Fibroblast of villous mesenchyme (primary cell): ENCODE data around the gene KIAA1191. TPM values are rescaled to one million over a fixed set of nuclear protein-coding genes. Genes with fewer than 3 reads are reported as not detected.
A peak's percentile ranks its signal among the peaks of the same experiment; 100 is the strongest.

Experiments
- DNase-seq: peaks from one replicate; pipeline ENCODE4 v3.0.0-alpha.2; 2010; ENCODE audit warnings: low read depth
- H3K4me3 ChIP-seq: 2 replicates; pipeline ENCODE4 v1.5.1; 2011; ENCODE audit warnings: low read depth, mild to moderate bottlenecking, low read length
- total RNA-seq: library from RNA; depleted of rRNA; stranded (reverse); fragments of >200 nt; gene quantifications from 2 replicates; pipeline ENCODE4 v1.2.3, GENCODE V29; 2012
- TF ChIP-seq, protein P1 (sequence below): IDR thresholded peaks from 2 replicates; pipeline ENCODE4 v1.5.1; 2012; ENCODE audit warnings: low read depth, mild to moderate bottlenecking, low read length; ENCODE audit not compliant: insufficient read depth

The KIAA1191 gene
- total RNA-seq, 1 donor = 107 TPM

GRCh38 chr5:176389135-176390123 lies 27.9 kb upstream of the KIAA1191 start:
- peak overlapping the region; percentile 83 for H3K4me3 ChIP-seq
- TF ChIP-seq, protein P1, sequence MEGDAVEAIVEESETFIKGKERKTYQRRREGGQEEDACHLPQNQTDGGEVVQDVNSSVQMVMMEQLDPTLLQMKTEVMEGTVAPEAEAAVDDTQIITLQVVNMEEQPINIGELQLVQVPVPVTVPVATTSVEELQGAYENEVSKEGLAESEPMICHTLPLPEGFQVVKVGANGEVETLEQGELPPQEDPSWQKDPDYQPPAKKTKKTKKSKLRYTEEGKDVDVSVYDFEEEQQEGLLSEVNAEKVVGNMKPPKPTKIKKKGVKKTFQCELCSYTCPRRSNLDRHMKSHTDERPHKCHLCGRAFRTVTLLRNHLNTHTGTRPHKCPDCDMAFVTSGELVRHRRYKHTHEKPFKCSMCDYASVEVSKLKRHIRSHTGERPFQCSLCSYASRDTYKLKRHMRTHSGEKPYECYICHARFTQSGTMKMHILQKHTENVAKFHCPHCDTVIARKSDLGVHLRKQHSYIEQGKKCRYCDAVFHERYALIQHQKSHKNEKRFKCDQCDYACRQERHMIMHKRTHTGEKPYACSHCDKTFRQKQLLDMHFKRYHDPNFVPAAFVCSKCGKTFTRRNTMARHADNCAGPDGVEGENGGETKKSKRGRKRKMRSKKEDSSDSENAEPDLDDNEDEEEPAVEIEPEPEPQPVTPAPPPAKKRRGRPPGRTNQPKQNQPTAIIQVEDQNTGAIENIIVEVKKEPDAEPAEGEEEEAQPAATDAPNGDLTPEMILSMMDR = no peak
- DNase-seq = no peak

DNA sequence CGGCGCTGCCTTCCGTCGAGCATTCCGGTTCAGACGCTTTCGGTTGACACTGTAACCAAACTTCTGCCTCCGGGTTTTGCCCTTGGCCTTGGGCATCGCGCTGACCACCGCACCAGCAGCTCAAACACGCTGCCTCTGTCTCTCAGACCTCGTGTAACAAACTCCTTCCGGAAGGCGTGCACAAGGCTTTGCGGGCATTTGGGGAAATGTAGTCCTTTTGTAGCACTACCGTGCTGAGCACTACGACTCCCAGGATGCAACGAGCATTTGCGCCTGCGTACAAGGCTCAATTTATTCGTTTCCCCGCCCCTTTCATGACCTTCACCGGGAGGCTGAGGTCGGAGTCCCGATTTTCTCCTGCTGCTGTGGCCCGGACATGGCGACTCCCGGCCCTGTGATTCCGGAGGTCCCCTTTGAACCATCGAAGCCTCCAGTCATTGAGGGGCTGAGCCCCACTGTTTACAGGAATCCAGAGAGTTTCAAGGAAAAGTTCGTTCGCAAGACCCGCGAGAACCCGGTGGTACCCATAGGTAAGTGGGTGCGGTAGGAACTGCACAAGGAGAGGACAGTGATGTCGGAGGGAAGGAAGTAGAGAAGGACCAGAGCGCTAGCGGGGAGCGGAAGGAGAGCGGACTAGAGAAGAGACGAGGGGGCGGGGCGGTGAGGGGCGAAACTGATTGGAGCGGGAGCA lies 27.0 kb upstream of the KIAA1191 start, which contains the start of the genes HIGD2A and NOP16:
Gene HIGD2A, plus strand, starts transcription at position 308 of the 691 bp plus-strand sequence. Its CDS starts 69 bp downstream, at position 377.
Gene NOP16, minus strand, starts transcription at position 155 of the 691 bp plus-strand sequence. Its CDS starts 59 bp downstream, at position 96.
- DNase-seq = peak; percentile 99
- TF ChIP-seq, protein P1 = no peak

DNA sequence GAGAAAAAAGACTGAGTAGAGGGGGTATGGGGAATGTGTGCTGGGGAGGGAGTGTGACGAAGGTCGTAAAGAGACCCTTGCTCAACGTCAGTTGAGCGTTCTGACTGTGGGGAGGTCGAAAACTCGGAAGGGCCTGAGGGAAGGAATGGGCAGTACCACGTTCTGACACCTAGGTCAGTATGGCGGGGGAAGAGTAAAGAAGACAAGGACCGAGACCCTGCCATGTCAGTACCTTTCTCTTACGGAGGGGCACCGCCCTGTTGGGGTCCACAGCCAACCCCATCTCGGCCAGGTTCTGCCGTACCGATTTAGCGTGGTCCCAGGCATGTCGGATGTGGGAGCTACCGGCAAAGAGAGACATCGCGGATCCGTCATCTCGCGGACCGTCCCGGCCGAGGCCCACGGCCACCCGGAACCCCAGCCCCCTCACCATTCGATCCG lies 26.5 kb upstream of the KIAA1191 start:
- peak; percentile 15 for DNase-seq
- TF ChIP-seq, protein P1 = no peak
- H3K4me3 ChIP-seq = peak overlapping the region; percentile 83

More for the DNA sequence above, 27.0 kb upstream of the KIAA1191 start, which contains the start of the genes HIGD2A and NOP16:
- peak within 1 kb of the TSS; percentile 83 for H3K4me3 ChIP-seq

DNA sequence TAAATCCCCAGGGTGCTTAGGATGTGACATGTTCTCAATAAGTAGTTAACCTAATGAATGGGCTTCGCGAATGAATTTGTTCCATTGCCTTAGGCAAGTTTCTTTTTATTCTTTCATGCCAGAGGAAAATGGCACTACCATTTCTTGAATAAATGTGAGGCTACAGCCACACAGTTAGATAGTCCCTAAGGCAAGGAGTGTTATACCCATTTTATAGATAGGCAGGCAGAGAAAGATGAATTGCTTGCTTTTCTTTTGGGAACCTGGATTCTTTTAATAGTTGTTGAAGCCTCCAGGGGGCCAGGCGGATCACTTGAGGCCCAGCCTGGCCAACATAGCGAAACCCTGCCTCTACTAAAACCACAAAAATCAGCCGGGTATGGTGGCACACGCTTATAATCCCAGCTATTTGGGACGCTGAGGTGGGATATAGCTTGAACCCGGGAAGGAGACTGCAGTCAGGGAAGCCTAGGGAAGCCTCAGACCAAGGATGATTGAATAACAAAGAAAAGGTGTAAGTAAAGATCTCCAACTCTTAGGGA lies 25.9 kb upstream of the KIAA1191 start:
- TF ChIP-seq, protein P1 = no peak
- H3K4me3 ChIP-seq = peak overlapping the region; percentile 83

GRCh38 chr5:176386491-176386890 lies 24.9 kb upstream of the KIAA1191 start:
- H3K4me3 ChIP-seq = no peak overlapping the region
- TF ChIP-seq, protein P1 = no peak
- no peak for DNase-seq

More for the DNA sequence above, 25.9 kb upstream of the KIAA1191 start:
- no peak for DNase-seq

- TF ChIP-seq, protein P1 = no peak
- H3K4me3 ChIP-seq = no peak overlapping the region
- DNase-seq = no peak
Observed at GRCh38 chr5:176384991-176385390, 23.4 kb upstream of the KIAA1191 start.
